Measurements from ENCODE around the gene C11orf16.
"Not testable (repeated sequence)": the region's sequence is repeated elsewhere in the genome, so short reads cannot be mapped to it uniquely, and the experiment has no call there.

The C11orf16 gene

GRCh38 chr11:8891185-8891584, 41.6 kb downstream of the C11orf16 start:
- DNase-seq (ENCODE audit: low read depth in 2 of 2): not testable (repeated sequence)

- DNase-seq (ENCODE audit: low read depth in 2 of 2): no peak
These were observed 46.4 kb downstream of the C11orf16 start for GRCh38 chr11:8886322-8886721.

- DNase-seq (ENCODE audit: low read depth in 2 of 2): not testable (repeated sequence)
These were observed 51.2 kb downstream of the C11orf16 start for GRCh38 chr11:8881585-8881984.

- DNase-seq (ENCODE audit: low read depth in 2 of 2): no peak
These were observed 54.0 kb downstream of the C11orf16 start for GRCh38 chr11:8878771-8879170.

- no peak for DNase-seq (ENCODE audit: low read depth in 2 of 2)
These were observed 58.9 kb downstream of the C11orf16 start for GRCh38 chr11:8873741-8874405.

GRCh38 chr11:8871962-8872361, 60.8 kb downstream of the C11orf16 start:
- no peak for DNase-seq (ENCODE audit: low read depth in 2 of 2)

GRCh38 chr11:8871171-8871775, 61.5 kb downstream of the C11orf16 start:
- no peak for DNase-seq (ENCODE audit: low read depth in 2 of 2)

- no peak for DNase-seq (ENCODE audit: low read depth in 2 of 2)
These were observed 62.2 kb downstream of the C11orf16 start for GRCh38 chr11:8870411-8871170.
